Effector CD4-positive, alpha-beta T cell (primary cell): ENCODE measurements around the gene ZBED5.
"Not testable (repeated sequence)": the region's sequence is repeated elsewhere in the genome, so short reads cannot be mapped to it uniquely, and the experiment has no call there.

ENCODE experiments used
- DNase-seq: peaks from one replicate; pipeline ENCODE4 v3.0.0-alpha.2; 2020

The ZBED5 gene

GRCh38 chr11:10836884-10837283 is 21.0 kb downstream of the ZBED5 start:
- not testable (repeated sequence) for DNase-seq

DNA sequence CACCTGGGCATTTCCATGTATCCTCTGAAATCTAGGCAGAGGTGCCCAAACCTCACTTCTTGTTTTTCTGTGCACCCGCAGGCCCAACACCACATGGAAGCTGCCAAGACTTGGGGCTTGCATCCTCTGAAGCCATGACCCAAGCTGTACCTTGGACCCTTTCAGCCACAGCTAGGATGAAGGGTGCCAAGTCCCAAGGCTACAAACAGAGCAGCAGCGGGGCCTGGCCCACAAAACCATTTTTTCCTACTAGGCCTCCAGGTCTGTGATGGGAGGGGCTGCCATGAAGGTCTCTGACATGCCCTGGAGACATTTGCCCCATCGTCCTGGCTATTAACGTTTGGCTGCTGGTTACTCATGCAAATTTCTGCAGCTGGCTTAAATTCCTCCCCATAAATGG is 28.7 kb downstream of the ZBED5 start:
- no peak for DNase-seq

- DNase-seq = no peak
These were observed 29.5 kb downstream of the ZBED5 start for GRCh38 chr11:10828402-10828801.

GRCh38 chr11:10824888-10825287 is 33.0 kb downstream of the ZBED5 start:
- no peak for DNase-seq

- no peak for DNase-seq
These were observed 34.7 kb downstream of the ZBED5 start for GRCh38 chr11:10823152-10823579.

GRCh38 chr11:10822491-10822890 is 35.4 kb downstream of the ZBED5 start:
- not testable (repeated sequence) for DNase-seq

- DNase-seq = no peak
These were observed 39.3 kb downstream of the ZBED5 start for GRCh38 chr11:10818594-10818993.

GRCh38 chr11:10813945-10814344 is 43.9 kb downstream of the ZBED5 start:
- DNase-seq = no peak

- peak; percentile 35 for DNase-seq
These were observed 48.3 kb downstream of the ZBED5 start for GRCh38 chr11:10809373-10810160.

DNA sequence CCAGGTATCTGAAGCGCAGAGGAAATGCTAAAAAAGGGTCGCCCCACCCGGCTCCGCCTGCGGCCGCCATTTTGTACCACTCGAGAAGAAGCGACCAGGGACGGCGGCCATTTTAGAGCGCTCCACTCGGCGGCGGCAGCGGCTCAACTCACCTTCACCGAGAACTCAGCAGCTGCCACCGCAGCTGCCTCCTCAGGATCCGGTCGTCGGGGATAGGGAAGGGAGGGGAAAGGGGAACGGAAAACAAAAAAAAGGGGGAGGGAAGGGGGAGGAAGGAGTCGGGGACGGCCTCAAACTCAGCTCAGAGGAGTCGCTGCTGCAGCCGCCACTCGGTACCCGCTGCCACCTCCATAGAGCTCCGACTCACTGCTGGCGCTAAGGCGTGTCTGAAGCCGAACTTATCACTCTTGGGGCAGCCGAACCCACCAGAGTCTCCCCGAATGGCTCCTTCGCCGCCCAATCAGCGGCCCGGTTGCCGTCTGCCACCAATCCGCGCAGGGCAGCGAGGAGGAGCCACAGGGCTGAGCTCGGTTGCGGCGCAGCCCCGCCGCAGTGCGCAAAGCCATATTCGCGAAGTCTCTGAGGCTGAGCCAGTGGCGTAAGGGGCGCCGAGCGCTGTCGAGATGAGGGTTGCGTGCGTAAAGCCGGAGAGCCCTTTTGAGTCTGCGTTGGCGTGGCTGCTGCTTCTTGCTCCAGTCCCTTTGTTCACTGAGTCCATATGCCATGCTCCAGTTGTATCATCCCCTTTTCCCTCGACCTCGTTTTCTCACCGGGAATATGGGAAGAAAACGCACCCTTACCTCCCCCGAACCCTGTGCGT is 49.1 kb downstream of the ZBED5 start, which contains the start of gene EIF4G2:
TSS of gene EIF4G2 (minus strand) at position 374 of the 820 bp plus-strand sequence.
- DNase-seq = peak; percentile 96

DNA sequence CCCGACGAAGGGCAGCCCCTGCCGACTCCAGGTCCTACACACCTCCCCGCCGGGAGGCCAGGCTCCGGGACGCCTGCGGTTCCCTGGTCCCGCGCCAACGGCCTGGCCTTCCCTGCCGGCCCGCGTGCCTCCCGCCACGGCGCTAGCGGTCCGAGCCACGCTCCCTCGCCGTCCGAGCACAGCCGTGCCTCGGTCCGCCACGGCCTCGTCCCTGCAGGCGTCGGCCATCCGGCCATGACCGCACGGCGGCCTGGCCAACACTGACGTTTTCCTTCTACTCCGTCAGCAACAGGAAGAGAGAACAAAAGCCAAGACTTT is 49.7 kb downstream of the ZBED5 start:
- no peak for DNase-seq

DNA sequence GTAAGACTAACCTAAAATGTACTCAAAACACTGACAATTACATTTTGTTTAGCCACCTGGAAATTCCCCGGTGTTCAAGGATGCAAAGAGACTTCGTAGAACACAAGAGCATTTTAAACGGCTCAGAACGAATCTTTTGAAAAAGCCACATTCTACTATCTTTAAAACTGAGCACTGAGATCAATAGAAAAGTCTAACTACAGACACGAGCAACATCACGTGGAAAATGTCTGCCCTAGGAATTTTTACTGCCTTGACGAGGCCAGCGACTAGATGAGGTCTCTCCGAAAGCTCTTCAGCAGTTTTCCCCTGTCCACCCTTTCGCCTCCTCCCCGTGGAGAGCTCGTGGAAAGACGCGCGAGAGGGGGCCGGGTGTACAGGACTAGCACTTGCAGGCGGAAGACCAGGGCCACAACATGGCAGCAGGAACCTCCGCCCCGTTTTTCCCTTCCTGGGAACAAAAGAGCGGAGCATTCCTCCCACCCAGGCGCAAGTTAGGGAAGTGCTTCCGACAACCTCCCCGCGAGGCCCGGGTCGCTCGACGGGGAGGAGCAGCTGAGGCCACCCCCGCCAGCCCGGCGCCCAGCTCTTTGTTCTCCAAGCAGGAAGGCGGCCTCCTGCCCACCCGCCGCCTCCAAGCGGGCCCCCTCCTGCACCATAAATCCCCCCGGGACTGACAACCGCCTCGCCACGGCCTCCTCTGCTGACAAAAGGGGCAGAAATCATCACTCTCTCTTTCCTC is 50.2 kb downstream of the ZBED5 start:
- DNase-seq = peak; percentile 22

- DNase-seq = no peak
These were observed 51.6 kb downstream of the ZBED5 start for GRCh38 chr11:10806206-10806605.

GRCh38 chr11:10805741-10806140 is 52.1 kb downstream of the ZBED5 start:
- DNase-seq = no peak

- no peak for DNase-seq
These were observed 54.2 kb downstream of the ZBED5 start for GRCh38 chr11:10803676-10804075.
